GM18526 (cell line): Measurements from ENCODE around the gene SLC15A1.

Source experiments
- POLR2A ChIP-seq: IDR thresholded peaks from 3 replicates; pipeline ENCODE4 v1.6.1; 2011; ENCODE audit not compliant: insufficient read length; ENCODE audit errors: extremely low read depth

Gene SLC15A1

DNA sequence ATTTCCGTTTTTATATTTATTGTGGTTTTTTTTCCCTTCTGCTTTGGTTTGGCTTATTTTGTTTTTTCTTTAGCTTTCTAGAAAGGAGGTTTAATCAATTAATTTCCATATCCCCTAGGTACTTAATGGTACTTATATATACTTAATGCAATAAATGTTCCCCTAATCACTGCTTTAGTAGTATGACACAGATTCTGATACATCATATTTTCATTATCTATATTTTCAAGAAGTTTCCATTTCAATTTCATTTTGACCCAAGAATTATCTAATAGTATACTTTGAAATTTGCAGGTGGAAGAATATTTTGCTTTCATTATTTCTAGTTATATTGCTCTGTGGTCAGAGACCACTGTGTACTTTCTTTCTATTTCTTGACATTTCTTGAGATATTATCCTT is 109.0 kb downstream of the SLC15A1 start:
- no peak for TF ChIP-seq POLR2A

- TF ChIP-seq POLR2A: no peak
Observed at GRCh38 chr13:98641075-98641474, 111.4 kb downstream of the SLC15A1 start.
